ENCODE data around the gene BLOC1S4.
A peak's percentile ranks its signal among the peaks of the same experiment; 100 is the strongest.

The BLOC1S4 gene

DNA sequence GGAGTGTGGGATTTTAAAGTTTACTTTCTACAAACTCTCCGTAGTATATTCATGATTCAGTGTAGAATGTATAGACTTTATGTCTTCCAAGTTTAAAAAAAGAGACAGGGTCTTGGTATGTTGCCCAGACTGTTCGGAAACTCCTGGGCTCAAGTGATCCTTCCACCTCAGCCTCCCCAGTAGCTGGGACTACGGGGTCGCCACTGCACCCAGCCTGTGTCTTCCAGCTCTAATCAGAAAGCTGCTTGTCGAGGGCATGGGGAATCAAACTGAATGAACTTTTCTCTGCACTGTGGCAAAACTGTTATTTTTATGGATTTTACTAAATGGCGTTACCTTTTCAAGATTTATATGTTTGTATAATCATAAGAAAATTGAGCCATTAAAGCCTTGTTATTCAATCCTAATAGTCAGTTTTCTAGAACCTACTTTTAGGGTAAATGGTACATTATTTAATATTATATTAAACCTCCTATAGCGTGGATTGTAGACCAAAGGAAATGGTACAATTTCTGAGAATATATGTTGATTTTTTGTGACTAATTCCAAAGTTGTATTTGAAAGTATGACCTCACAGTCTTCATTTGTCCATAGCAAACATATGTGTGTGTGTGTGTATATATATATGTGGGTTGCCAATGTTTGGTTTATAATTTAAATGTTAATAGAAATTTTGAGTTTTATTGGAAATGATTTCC, 1.1 kb downstream of the BLOC1S4 start:
- Histone ChIP-seq H3K4me2 (ENCODE audit: low read length) (peak overlapping the region; percentile 97), H3K23ac (ENCODE audit: low read length) (no peak overlapping the region), H2BK120ac (ENCODE audit: low read depth, low read length) (no peak overlapping the region), H2AK5ac (ENCODE audit: low read length) (no peak overlapping the region), H4K8ac (ENCODE audit: low read depth, low read length) (no peak overlapping the region), H2BK5ac (ENCODE audit: low read length) (no peak overlapping the region), H4K5ac (ENCODE audit: low read length) (no peak overlapping the region), H3K4ac (ENCODE audit: low read depth, low read length) (no peak overlapping the region), H3K9ac (ENCODE audit: low read length) (peak overlapping the region; percentile 99), H3K4me1 (ENCODE audit: control insufficient read depth, low read depth, low read length) (no peaks in the 10 kb centered on the region), H3K79me2 (ENCODE audit: control insufficient read depth, insufficient read depth, low read length) (peaks cover 9% of the 10 kb centered on the region), H3K18ac (ENCODE audit: low read length) (no peak overlapping the region), H3K4me3 (ENCODE audit: low read length) (peak overlapping the region; percentile 98), H3K79me1 (ENCODE audit: low read length) (peaks cover 7% of the 10 kb centered on the region), H3K27me3 (ENCODE audit: insufficient read depth, low read length, poor library complexity) (no peaks in the 10 kb centered on the region), H3K27ac (ENCODE audit: low read depth, low read length) (no peak overlapping the region), H2BK15ac (replicated peaks; ENCODE audit: low read depth) (no peak overlapping the region), H3K56ac (ENCODE audit: low read length) (peak overlapping the region; percentile 100), H3K36me3 (ENCODE audit: control insufficient read depth, insufficient read depth, low read length) (no peaks in the 10 kb centered on the region)
- WGBS (ENCODE audit: extremely low coverage, insufficient coverage, low lambda C conversion rate), result no CpG with 5 or more reads among the region's 7 CpGs
- no peak for DNase-seq

DNA sequence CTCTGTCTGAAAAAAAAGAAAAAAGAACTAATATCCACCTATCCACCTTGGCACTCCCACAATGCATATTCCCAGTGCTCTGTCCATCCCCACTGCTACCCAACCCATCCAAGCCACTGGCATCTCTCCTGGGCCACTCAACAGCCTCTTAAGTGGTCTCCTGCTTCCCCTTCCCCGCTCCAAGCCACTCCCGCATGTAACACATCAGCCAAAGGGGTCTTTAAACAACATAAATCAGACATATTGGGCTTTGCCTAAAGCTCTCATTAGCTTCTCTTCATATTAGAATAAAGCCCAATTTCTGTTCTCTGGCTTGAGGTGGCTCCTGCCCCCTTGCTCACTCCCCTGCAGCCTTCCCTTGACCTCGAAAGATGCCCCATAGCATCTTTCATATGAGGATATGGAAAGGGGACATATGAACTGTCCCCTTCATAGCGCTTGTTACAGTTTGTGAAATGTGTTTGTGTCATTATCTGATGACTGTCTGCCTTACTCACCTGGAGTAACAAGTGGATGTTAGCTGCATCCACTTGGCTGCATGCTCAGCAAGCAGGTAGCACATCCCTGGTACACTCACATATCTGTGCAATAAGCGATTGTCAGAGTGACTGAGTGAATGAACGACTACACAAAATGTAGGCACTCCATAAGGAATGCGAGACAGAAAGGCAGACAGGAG, 3.1 kb downstream of the BLOC1S4 start:
- Histone ChIP-seq H3K4me1 (ENCODE audit: control insufficient read depth, low read depth, low read length) (no peaks in the 10 kb centered on the region), H3K4ac (ENCODE audit: low read depth, low read length) (no peak overlapping the region), H3K27ac (ENCODE audit: low read depth, low read length) (no peak overlapping the region), H2BK120ac (ENCODE audit: low read depth, low read length) (no peak overlapping the region), H2BK5ac (ENCODE audit: low read length) (no peak overlapping the region), H3K36me3 (ENCODE audit: control insufficient read depth, insufficient read depth, low read length) (no peaks in the 10 kb centered on the region), H4K8ac (ENCODE audit: low read depth, low read length) (no peak overlapping the region), H3K79me1 (ENCODE audit: low read length) (peaks cover 7% of the 10 kb centered on the region), H3K27me3 (ENCODE audit: insufficient read depth, low read length, poor library complexity) (no peaks in the 10 kb centered on the region), H2BK15ac (replicated peaks; ENCODE audit: low read depth) (no peak overlapping the region), H3K18ac (ENCODE audit: low read length) (no peak overlapping the region), H2AK5ac (ENCODE audit: low read length) (no peak overlapping the region), H3K9ac (ENCODE audit: low read length) (no peak overlapping the region), H3K4me3 (ENCODE audit: low read length) (no peak overlapping the region), H4K5ac (ENCODE audit: low read length) (no peak overlapping the region), H3K79me2 (ENCODE audit: control insufficient read depth, insufficient read depth, low read length) (peaks cover 9% of the 10 kb centered on the region), H3K56ac (ENCODE audit: low read length) (no peak overlapping the region), H3K4me2 (ENCODE audit: low read length) (no peak overlapping the region), H3K23ac (ENCODE audit: low read length) (no peak overlapping the region)
- WGBS (ENCODE audit: extremely low coverage, insufficient coverage, low lambda C conversion rate), result no CpG with 5 or more reads among the region's 7 CpGs
- no peak for DNase-seq

DNA sequence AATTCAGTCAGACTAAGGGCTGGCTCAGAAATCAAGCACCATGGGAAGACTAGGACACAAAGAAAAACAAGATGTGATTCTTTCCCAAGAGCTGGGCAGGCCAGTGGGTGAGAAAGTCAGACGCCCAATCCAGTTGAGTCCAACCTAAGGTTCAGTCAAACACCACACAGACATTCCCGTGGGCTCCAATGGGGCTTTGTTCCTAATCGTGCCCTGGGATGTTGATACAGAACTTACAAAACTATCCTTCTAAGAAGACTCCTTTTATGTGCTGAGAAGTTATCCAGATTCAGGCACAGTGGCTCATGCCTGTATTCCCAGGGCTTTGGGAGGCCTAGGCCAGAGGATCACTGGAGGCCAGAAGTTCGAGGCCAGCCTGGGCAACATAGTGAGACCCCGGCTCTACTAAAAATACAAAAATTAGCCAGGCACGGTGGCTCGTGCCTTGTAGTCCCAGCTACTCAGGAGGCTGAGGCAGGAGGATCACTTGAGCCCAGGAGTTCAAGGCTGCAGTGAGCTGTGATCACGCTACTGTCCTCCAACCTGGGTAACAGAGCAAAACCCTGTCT, 3.7 kb downstream of the BLOC1S4 start:
- H3K4me2 ChIP-seq (ENCODE audit: low read length), result no peak overlapping the region
- no peak overlapping the region for H3K9ac ChIP-seq (ENCODE audit: low read length)
- H2BK5ac ChIP-seq (ENCODE audit: low read length), result no peak overlapping the region
- WGBS (ENCODE audit: extremely low coverage, insufficient coverage, low lambda C conversion rate), result no CpG with 5 or more reads among the region's 8 CpGs
- no peak overlapping the region for H2BK15ac ChIP-seq (replicated peaks; ENCODE audit: low read depth)
- H3K27me3 ChIP-seq (ENCODE audit: insufficient read depth, low read length, poor library complexity), result no peaks in the 10 kb centered on the region
- no peak overlapping the region for H3K4me3 ChIP-seq (ENCODE audit: low read length)
- DNase-seq, result no peak
- H4K8ac ChIP-seq (ENCODE audit: low read depth, low read length), result no peak overlapping the region
- H3K56ac ChIP-seq (ENCODE audit: low read length), result no peak overlapping the region
- no peak overlapping the region for H3K27ac ChIP-seq (ENCODE audit: low read depth, low read length)
- peaks cover 7% of the 10 kb centered on the region for H3K79me1 ChIP-seq (ENCODE audit: low read length)
- H3K18ac ChIP-seq (ENCODE audit: low read length), result no peak overlapping the region
- no peak overlapping the region for H2BK120ac ChIP-seq (ENCODE audit: low read depth, low read length)
- H2AK5ac ChIP-seq (ENCODE audit: low read length), result no peak overlapping the region
- H3K36me3 ChIP-seq (ENCODE audit: control insufficient read depth, insufficient read depth, low read length), result no peaks in the 10 kb centered on the region
- no peak overlapping the region for H3K4ac ChIP-seq (ENCODE audit: low read depth, low read length)
- no peaks in the 10 kb centered on the region for H3K4me1 ChIP-seq (ENCODE audit: control insufficient read depth, low read depth, low read length)
- no peak overlapping the region for H3K23ac ChIP-seq (ENCODE audit: low read length)
- peaks cover 9% of the 10 kb centered on the region for H3K79me2 ChIP-seq (ENCODE audit: control insufficient read depth, insufficient read depth, low read length)
- no peak overlapping the region for H4K5ac ChIP-seq (ENCODE audit: low read length)

DNA sequence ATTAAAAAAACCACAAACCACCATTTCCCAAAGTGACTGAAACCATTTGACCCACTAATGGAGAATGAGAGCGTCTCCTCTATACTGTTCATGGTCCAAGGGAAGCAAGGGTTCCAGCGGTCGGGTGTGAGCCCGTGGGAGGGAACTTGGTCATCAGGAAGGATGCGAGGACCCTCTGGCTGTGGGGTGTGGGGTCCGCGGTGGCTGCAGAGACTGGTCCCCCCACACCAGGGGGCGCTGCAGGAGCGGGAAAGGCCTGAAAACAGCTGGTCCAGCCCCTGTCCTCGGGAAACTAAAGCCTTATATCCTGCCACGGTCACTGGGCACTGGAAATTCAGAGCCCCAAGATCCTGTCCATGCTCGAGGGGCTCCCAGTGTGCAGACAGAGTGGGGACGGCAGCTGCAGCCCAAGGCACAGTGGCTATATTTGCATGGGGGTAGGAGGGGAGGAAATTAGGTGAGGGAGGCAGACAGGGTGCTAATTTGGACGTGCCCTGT, 4.3 kb downstream of the BLOC1S4 start:
- H3K79me2 ChIP-seq (ENCODE audit: control insufficient read depth, insufficient read depth, low read length), result peaks cover 9% of the 10 kb centered on the region
- H2AK5ac ChIP-seq (ENCODE audit: low read length), result no peak overlapping the region
- no peak overlapping the region for H3K56ac ChIP-seq (ENCODE audit: low read length)
- DNase-seq, result peak; percentile 73
- H3K79me1 ChIP-seq (ENCODE audit: low read length), result peaks cover 7% of the 10 kb centered on the region
- H3K9ac ChIP-seq (ENCODE audit: low read length), result no peak overlapping the region
- no peak overlapping the region for H3K27ac ChIP-seq (ENCODE audit: low read depth, low read length)
- H3K23ac ChIP-seq (ENCODE audit: low read length), result no peak overlapping the region
- H3K4me2 ChIP-seq (ENCODE audit: low read length), result no peak overlapping the region
- H4K8ac ChIP-seq (ENCODE audit: low read depth, low read length), result no peak overlapping the region
- H3K4me3 ChIP-seq (ENCODE audit: low read length), result no peak overlapping the region
- H2BK15ac ChIP-seq (replicated peaks; ENCODE audit: low read depth), result no peak overlapping the region
- H2BK5ac ChIP-seq (ENCODE audit: low read length), result no peak overlapping the region
- H3K27me3 ChIP-seq (ENCODE audit: insufficient read depth, low read length, poor library complexity), result no peaks in the 10 kb centered on the region
- WGBS (ENCODE audit: extremely low coverage, insufficient coverage, low lambda C conversion rate), result no CpG with 5 or more reads among the region's 14 CpGs
- no peak overlapping the region for H3K4ac ChIP-seq (ENCODE audit: low read depth, low read length)
- no peak overlapping the region for H2BK120ac ChIP-seq (ENCODE audit: low read depth, low read length)
- no peaks in the 10 kb centered on the region for H3K4me1 ChIP-seq (ENCODE audit: control insufficient read depth, low read depth, low read length)
- no peak overlapping the region for H4K5ac ChIP-seq (ENCODE audit: low read length)
- H3K18ac ChIP-seq (ENCODE audit: low read length), result no peak overlapping the region
- H3K36me3 ChIP-seq (ENCODE audit: control insufficient read depth, insufficient read depth, low read length), result no peaks in the 10 kb centered on the region

DNA sequence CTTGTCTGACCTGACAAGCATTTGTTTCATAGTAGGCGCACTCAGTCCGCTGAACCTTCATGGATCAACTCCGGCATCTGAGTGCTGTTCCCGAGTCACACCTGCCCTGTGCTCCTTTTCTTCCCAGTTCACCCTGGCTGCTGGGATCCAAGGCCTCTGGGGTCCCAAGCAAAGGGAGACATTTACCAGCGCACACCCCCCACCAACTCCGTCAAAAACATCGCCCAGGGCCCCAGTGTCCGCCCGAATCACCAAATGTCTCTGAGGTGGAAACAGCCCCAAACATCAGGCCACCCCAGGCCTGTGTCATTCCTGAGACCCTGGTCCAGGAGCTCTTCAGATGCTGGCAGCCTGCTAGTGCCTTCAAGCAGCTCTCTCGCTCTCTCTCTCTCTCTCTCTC, 5.1 kb downstream of the BLOC1S4 start:
- Histone ChIP-seq H4K8ac (ENCODE audit: low read depth, low read length) (no peak overlapping the region), H3K27me3 (ENCODE audit: insufficient read depth, low read length, poor library complexity) (no peaks in the 10 kb centered on the region)

More for the DNA sequence above, 5.1 kb downstream of the BLOC1S4 start:
- Histone ChIP-seq H2AK5ac (ENCODE audit: low read length) (no peak overlapping the region), H2BK15ac (replicated peaks; ENCODE audit: low read depth) (no peak overlapping the region), H3K9ac (ENCODE audit: low read length) (no peak overlapping the region), H4K5ac (ENCODE audit: low read length) (no peak overlapping the region), H3K23ac (ENCODE audit: low read length) (no peak overlapping the region), H3K36me3 (ENCODE audit: control insufficient read depth, insufficient read depth, low read length) (no peaks in the 10 kb centered on the region), H3K18ac (ENCODE audit: low read length) (no peak overlapping the region), H3K4me3 (ENCODE audit: low read length) (no peak overlapping the region), H3K4me2 (ENCODE audit: low read length) (no peak overlapping the region), H3K4ac (ENCODE audit: low read depth, low read length) (no peak overlapping the region), H3K4me1 (ENCODE audit: control insufficient read depth, low read depth, low read length) (no peaks in the 10 kb centered on the region), H3K56ac (ENCODE audit: low read length) (no peak overlapping the region), H3K79me1 (ENCODE audit: low read length) (peaks cover 7% of the 10 kb centered on the region), H2BK5ac (ENCODE audit: low read length) (no peak overlapping the region), H2BK120ac (ENCODE audit: low read depth, low read length) (no peak overlapping the region), H3K27ac (ENCODE audit: low read depth, low read length) (no peak overlapping the region), H3K79me2 (ENCODE audit: control insufficient read depth, insufficient read depth, low read length) (peaks cover 9% of the 10 kb centered on the region)
- WGBS (ENCODE audit: extremely low coverage, insufficient coverage, low lambda C conversion rate), result no CpG with 5 or more reads among the region's 10 CpGs
- DNase-seq, result no peak
